Activated T-cell treated with anti-CD3 and anti-CD28 coated beads for 4 hours (primary cell): Measurements from ENCODE around the gene WHRN.

Experiments
- DNase-seq: peaks from one replicate; pipeline ENCODE4 v3.0.0-alpha.2; 2020

Gene WHRN

DNA sequence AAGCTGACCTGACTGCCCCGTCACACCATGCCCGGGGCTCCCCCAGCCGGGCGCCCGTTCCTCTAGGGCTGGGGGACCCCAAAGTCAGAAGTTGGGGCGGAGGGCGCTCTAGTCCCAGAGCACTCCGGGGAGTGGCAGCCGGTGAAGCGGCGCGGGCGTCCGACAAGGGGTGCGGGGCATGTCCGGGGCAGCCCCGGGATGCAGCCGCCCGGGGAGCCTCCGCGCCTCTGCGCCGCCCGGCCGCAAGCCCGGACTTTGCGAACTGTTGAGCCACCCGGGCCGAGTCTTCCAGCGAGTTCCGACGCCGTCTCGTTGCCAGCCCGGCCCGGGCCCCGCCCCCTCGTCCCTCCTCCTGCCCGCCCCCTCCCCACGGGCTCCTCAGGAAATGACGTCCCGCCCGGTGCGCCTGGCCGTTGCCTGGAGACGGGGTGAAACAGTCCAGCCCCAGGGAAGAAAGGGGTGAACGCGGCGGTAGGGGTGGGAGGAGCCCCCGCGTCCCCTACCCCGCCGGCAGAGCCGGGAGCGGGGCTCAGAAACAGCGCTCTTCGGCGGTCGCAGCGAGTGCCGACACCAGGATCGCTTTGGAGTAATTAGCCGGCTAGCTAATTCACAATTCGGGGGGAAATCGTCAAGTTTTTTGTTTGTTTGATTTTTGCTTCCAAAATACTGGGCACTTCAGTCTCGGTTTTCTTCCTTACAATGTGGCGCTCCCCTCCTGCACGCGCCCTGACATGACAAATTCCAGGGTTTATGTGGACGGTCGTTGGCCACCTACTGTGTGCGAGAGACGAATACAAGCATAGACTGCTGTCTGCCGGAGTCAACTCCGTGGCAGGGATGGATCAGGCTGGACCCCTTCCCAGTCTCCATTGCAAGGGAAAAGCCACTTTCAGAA lies at the start of gene WHRN:
Gene WHRN, minus strand, starts transcription at position 287 of the 895 bp plus-strand sequence. CDS start 672 bp downstream, outside the sequence.
- DNase-seq: peak; percentile 86

DNA sequence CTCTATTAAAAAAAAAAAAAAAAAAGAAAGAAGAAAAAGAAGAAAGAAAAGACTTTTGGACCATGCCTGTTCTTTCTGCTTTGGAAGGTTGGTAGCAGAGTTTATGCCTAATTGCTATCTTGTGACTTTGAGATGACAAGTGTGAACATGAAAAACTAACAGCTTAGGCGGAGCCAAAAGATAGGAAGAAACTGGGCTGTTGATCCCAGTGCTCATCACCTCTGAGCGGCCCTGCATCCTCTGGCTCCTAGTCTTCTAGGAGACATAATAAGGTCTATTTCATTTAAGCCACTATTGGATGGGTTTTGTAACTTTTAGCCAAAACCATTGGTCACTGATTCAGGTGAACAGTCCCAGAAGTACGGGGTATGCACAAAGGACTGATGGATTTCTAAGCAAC lies 47.9 kb upstream of the WHRN start:
- no peak for DNase-seq

DNA sequence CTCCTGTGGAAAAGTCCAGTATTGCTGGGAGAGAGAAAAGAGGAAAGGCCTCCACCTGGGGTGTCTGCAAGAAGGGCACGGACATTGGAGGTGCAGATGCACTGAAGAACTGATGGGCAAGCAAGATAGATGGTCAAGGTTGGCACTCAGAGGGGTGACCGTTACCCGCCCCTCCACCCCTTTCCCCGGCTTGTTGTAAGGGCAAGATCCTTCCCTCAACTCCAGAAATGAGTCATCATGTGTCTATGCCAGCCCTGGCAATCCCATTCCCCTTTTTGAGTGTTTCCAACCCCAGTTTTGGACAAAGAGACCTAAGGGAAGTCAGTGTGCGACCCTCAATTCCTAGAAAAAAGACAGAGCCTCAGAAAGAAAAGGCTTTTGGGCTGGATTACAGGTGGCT lies 47.4 kb upstream of the WHRN start:
- DNase-seq: no peak

- DNase-seq: no peak
Measured at GRCh38 chr9:114551750-114552685, 46.7 kb upstream of the WHRN start.

DNA sequence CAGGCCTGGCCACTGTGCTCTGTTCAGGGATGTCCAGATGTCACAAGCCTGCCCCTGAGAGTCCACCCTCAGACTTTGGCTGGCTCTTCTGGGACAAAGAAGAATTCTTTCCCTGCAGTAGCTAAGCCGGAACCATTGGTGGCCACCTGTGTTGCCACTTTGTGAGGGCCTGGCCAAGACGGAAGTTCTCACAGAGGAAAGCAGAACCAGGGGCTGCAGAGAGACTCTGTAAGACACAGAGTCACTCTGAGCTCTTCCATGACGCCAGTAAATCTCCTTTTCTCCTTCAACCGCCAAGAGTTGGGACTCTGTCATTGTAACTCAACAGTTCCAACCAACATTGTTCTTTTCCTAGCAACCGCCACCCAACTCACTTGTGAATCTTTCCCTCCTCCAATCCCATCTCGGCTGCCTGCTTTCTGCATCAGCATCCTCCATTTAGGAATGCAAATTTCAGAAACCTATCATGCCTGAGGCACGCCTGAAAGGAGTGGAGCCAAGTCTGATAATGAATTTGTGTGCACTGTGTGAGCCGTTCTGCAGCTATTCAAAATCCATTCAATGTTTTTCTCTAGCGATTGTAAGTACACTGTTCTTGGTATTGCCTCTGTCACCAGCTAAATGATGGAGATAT lies 44.5 kb upstream of the WHRN start:
- DNase-seq: no peak

GRCh38 chr9:114546851-114547250 lies 41.6 kb upstream of the WHRN start:
- DNase-seq: no peak

DNA sequence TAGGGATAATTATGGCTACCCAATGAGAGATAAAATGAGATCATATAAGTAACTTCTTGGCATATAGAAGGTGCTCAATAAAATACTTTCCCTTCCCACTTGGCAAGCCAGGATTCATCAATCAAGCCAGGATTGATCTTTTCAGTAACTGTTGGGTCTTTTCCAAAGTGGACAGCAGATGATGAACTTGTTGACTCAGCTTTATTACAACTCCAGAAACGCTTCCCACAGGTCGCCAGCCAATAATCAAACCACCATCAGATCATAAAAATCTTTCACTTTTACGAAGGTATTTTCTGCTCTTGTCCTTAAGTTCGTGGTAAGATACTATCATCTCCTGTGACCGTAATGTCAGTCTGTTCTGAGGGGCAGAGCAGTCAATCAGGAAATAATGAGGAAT lies 39.8 kb upstream of the WHRN start:
- no peak for DNase-seq

DNA sequence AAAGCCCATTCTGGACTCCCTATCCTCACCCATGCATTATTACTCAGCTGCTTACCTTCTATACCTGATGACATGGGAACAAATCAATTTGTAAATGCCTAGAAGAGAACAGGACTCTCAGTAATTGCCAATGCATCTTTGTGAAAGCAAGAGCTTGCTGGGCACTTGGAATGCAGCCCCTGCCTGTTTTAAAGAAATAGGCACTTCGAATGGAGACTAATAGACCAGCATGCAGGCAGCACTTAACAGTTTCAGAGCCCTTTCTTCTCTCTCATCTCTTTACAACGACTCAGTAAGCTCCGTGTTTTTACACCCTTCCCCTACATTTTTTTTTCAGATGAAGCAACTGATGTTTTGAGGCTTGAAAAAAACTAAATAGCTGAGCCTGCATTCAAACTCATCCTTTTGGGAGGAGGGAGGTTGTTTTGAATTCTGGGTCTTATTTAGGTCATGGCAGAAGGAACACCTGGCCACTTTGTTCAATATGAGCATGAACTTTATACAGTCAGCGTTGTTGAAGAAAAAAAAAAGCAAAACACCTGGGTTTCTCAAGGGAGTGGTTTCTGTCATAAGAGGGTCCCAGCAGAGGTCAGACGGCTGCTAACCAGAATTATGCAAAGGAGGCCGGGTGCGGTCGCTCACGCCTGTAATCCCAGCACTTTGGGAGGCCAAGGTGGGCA lies 34.6 kb upstream of the WHRN start:
- DNase-seq: no peak

- DNase-seq: no peak
Measured at GRCh38 chr9:114538241-114538640, 33.0 kb upstream of the WHRN start.

GRCh38 chr9:114532561-114533237 lies 27.4 kb upstream of the WHRN start:
- DNase-seq: no peak

GRCh38 chr9:114529285-114529684 lies 24.0 kb upstream of the WHRN start:
- no peak for DNase-seq

DNA sequence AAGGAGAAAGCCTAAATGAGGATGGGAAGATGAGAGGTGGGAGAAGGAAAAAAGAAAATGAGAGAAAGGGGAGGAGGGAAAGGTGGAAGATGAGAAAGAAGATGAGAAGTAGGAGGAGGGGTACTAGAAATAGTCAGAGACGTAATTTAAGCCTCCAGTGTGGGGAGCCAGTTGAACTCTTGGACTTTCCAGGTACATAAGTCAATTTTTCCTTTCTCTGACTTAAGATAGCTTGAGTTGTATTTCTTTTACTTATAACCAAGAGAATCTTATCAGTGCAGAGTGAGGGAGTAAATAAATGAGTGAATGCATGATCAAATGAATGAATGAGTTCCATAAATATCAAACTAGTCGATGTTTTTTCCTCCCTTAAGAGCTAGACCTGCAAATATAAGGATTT lies 21.5 kb upstream of the WHRN start:
- DNase-seq: no peak

DNA sequence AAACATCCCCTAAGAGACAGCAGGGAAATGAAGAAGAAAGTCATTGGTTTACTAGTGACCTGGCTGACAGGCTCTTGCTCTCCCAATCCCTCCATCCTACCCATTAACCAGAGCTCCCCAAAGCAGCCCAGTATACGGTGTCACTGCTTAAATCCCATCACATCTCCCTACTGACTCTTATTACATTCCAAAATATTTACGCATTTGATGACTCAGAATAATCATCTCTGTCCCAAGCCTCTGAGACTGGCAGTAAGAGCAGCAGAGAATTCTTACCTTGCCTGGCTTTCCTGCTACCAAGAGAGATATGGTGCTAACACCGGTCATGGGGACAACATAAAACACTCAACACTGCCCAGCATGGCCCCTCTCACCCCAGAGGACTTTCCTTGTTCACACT lies 20.2 kb upstream of the WHRN start:
- no peak for DNase-seq

GRCh38 chr9:114524247-114524681 lies 19.0 kb upstream of the WHRN start:
- no peak for DNase-seq

- no peak for DNase-seq
Measured at GRCh38 chr9:114522847-114523246, 17.6 kb upstream of the WHRN start.

GRCh38 chr9:114522286-114522685 lies 17.0 kb upstream of the WHRN start:
- DNase-seq: no peak

- no peak for DNase-seq
Measured at GRCh38 chr9:114521846-114522245, 16.6 kb upstream of the WHRN start.

GRCh38 chr9:114518599-114519022 lies 13.3 kb upstream of the WHRN start:
- DNase-seq: no peak

DNA sequence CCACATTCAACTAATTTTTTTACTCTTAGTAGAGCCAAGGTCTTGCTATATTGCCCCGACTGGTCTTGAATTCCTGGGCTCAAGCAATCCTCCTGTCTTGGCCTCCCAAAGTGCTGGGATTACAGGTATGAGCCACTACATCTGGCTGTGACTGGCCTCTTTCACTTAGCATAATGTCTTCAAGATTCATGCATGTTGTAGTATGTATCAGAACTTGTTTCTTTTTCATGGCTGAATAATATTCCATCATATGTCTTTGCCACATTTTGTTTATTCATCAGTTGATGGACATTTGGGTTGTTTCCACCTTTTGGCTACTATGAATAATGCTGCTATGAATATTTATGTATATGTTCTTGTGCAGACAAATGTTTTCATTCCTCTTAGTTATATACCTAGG lies 12.8 kb upstream of the WHRN start:
- no peak for DNase-seq

- DNase-seq: no peak
Measured at GRCh38 chr9:114516913-114517312, 11.6 kb upstream of the WHRN start.

DNA sequence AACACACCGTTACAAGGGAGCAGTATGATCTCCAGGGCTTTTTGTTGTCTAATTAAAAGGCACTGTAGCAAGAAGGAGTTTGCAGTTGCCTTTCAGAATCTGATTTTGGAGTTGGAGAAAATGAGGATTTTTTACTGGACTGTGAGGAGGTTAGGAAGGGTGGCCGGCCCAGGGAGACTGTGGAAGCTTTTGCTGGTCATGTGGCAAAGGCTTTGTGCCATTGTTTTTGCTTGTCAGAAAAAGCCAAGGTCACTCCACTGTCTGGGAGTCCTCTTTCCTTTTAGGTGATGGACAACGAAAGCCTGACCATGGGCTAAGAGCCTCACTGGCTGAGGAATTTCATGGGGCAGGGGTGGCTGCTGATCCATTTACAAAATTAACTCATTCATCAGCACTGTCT lies 10.3 kb upstream of the WHRN start:
- DNase-seq: no peak

DNA sequence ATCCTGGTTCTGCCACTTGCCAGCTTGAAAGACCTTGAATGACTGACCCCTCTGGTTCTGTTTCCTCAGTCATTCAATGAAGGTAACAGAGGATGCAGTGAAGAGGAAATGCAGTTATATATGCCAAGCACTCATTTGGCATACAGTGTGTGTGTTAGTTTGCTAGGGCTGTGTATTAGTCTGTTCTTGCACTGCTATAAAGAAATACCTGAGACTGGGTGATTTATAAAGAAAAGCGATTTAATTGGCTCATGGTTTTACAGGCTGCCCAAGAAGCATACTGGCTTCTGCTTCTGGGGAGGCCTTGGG lies 8.6 kb upstream of the WHRN start:
- DNase-seq: no peak
